ENCODE measurements around the gene GPR142.

GPR142 gene

GRCh38 chr17:74343526-74344284, 23.6 kb upstream of the GPR142 start:
- H3K4me3 ChIP-seq (ENCODE audit: low read depth, low read length), result no peak overlapping the region

GRCh38 chr17:74344658-74345057, 22.6 kb upstream of the GPR142 start:
- H3K4me3 ChIP-seq (ENCODE audit: low read depth, low read length), result no peak overlapping the region

GRCh38 chr17:74345433-74346241, 21.7 kb upstream of the GPR142 start:
- H3K4me3 ChIP-seq (ENCODE audit: low read depth, low read length), result no peak overlapping the region

GRCh38 chr17:74347646-74348045, 19.7 kb upstream of the GPR142 start:
- no peak overlapping the region for H3K4me3 ChIP-seq (ENCODE audit: low read depth, low read length)

GRCh38 chr17:74349120-74349519, 18.2 kb upstream of the GPR142 start:
- no peak overlapping the region for H3K4me3 ChIP-seq (ENCODE audit: low read depth, low read length)

- H3K4me3 ChIP-seq (ENCODE audit: low read depth, low read length), result no peak overlapping the region
Measured at GRCh38 chr17:74350486-74350885, 16.8 kb upstream of the GPR142 start.

- H3K4me3 ChIP-seq (ENCODE audit: low read depth, low read length), result no peak overlapping the region
Measured at GRCh38 chr17:74351552-74352210, 15.6 kb upstream of the GPR142 start.

- no peak overlapping the region for H3K4me3 ChIP-seq (ENCODE audit: low read depth, low read length)
Measured at GRCh38 chr17:74353446-74354060, 13.8 kb upstream of the GPR142 start.

GRCh38 chr17:74354123-74354522, 13.2 kb upstream of the GPR142 start:
- H3K4me3 ChIP-seq (ENCODE audit: low read depth, low read length), result no peak overlapping the region

- H3K4me3 ChIP-seq (ENCODE audit: low read depth, low read length), result no peak overlapping the region
Measured at GRCh38 chr17:74354561-74354960, 12.7 kb upstream of the GPR142 start.

GRCh38 chr17:74355065-74355464, 12.2 kb upstream of the GPR142 start:
- no peak overlapping the region for H3K4me3 ChIP-seq (ENCODE audit: low read depth, low read length)

GRCh38 chr17:74356646-74357465, 10.4 kb upstream of the GPR142 start:
- peak overlapping the region; percentile 22 for H3K4me3 ChIP-seq (ENCODE audit: low read depth, low read length)

- no peak overlapping the region for H3K4me3 ChIP-seq (ENCODE audit: low read depth, low read length)
Measured at GRCh38 chr17:74357466-74357809, 9.9 kb upstream of the GPR142 start.

GRCh38 chr17:74358697-74359096, 8.6 kb upstream of the GPR142 start:
- H3K4me3 ChIP-seq (ENCODE audit: low read depth, low read length), result no peak overlapping the region

GRCh38 chr17:74359916-74360315, 7.4 kb upstream of the GPR142 start:
- no peak overlapping the region for H3K4me3 ChIP-seq (ENCODE audit: low read depth, low read length)

GRCh38 chr17:74360899-74361229, 6.4 kb upstream of the GPR142 start:
- H3K4me3 ChIP-seq (ENCODE audit: low read depth, low read length), result no peak overlapping the region

GRCh38 chr17:74361230-74362068, 5.9 kb upstream of the GPR142 start, which contains the start of gene BTBD17:
Gene BTBD17, minus strand, starts transcription at chr17:74361868. Its CDS starts 49 bp downstream, at chr17:74361819.
- no peak within 1 kb of the TSS for H3K4me3 ChIP-seq (ENCODE audit: low read depth, low read length)

- no peak overlapping the region for H3K4me3 ChIP-seq (ENCODE audit: low read depth, low read length)
Measured at GRCh38 chr17:74362069-74362405, 5.3 kb upstream of the GPR142 start.

GRCh38 chr17:74362810-74363498, 4.4 kb upstream of the GPR142 start:
- no peak overlapping the region for H3K4me3 ChIP-seq (ENCODE audit: low read depth, low read length)

Data from iPS-11a (cell line).